LNCAP (cell line): Measurements from ENCODE around the gene CAND1.

ENCODE experiments used
- TF ChIP-seq, protein P1 (sequence below): fragments of 450-650 bp; IDR thresholded peaks from 2 replicates; pipeline ENCODE4 v1.5.1; 2017; ENCODE audit warnings: mild to moderate bottlenecking

CAND1 gene

DNA sequence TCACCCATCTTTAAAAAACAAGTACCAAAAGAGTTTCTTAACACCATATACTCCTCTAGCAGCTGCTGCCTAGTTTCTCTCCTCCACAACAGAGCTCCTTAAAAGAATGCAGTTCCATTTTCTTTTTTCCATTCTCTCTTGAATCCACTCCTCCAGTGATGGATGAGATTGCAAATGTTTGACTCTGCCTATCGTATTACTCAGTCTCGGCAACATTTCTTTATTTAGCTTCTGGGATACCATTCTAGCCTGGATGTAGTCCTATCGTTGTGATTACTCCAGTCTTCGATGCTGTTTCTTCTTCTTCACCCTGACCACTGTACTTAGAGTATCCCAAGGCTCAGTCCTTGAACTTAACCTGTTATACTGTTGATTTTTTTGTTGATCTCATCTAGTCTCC lies 30.8 kb downstream of the CAND1 start:
- TF ChIP-seq, protein P1, sequence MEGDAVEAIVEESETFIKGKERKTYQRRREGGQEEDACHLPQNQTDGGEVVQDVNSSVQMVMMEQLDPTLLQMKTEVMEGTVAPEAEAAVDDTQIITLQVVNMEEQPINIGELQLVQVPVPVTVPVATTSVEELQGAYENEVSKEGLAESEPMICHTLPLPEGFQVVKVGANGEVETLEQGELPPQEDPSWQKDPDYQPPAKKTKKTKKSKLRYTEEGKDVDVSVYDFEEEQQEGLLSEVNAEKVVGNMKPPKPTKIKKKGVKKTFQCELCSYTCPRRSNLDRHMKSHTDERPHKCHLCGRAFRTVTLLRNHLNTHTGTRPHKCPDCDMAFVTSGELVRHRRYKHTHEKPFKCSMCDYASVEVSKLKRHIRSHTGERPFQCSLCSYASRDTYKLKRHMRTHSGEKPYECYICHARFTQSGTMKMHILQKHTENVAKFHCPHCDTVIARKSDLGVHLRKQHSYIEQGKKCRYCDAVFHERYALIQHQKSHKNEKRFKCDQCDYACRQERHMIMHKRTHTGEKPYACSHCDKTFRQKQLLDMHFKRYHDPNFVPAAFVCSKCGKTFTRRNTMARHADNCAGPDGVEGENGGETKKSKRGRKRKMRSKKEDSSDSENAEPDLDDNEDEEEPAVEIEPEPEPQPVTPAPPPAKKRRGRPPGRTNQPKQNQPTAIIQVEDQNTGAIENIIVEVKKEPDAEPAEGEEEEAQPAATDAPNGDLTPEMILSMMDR, result no peak

DNA sequence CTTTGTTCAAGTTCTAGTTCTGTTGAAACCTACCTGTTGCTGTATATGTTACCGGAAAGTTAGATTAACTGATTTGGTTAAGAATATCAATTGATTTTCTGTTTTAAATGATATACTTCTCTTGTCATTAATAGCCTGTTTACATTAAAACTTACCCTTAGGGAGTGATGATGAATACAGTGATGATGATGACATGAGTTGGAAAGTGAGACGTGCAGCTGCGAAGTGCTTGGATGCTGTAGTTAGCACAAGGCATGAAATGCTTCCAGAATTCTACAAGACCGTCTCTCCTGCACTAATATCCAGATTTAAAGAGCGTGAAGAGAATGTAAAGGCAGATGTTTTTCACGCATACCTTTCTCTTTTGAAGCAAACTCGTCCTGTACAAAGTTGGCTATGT lies 33.0 kb downstream of the CAND1 start:
- TF ChIP-seq, protein P1, result no peak

DNA sequence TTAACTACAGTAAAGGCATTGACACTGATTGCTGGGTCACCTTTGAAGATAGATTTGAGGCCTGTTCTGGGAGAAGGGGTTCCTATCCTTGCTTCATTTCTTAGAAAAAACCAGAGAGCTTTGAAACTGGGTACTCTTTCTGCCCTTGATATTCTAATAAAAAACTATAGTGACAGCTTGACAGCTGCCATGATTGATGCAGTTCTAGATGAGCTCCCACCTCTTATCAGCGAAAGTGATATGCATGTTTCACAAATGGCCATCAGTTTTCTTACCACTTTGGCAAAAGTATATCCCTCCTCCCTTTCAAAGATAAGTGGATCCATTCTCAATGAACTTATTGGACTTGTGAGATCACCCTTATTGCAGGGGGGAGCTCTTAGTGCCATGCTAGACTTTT lies 36.4 kb downstream of the CAND1 start:
- TF ChIP-seq, protein P1, result no peak

DNA sequence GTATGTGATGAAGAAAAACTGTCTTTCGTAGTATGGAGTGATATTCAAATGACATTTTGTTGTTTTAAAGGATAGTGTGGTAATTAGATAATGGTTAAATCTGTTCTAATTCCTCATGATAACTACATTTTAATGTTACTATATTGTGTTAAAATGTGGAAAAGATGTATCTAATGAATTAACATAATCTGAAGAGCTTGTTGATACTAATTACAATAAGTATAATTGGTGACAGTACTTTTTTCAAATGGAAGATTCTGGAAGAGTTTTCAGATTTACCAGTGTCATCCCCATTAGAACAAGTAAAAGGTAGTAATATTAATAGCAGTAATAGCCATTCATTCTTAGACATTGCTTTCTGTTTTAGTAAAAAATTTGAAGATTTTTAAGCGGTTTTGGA lies 37.6 kb downstream of the CAND1 start:
- TF ChIP-seq, protein P1, result no peak

DNA sequence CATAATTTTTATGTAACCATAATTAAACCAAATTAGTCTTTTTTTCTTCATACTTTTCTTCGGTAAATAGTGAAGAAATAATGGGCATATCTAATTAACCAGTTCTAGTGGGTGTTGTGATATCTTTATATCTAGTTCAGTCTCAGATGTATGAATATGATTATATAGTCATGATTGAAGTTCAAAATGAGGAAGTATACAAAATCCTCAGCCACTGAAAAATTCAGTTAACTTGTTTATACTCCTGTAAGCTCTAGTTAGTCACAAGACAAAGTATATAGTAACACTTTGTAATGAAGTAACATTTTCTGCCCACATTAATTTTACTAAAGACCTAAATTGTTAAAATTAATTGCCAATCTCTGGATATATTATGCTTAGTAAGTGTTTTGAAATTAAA lies 46.5 kb downstream of the CAND1 start:
- TF ChIP-seq, protein P1, result no peak

DNA sequence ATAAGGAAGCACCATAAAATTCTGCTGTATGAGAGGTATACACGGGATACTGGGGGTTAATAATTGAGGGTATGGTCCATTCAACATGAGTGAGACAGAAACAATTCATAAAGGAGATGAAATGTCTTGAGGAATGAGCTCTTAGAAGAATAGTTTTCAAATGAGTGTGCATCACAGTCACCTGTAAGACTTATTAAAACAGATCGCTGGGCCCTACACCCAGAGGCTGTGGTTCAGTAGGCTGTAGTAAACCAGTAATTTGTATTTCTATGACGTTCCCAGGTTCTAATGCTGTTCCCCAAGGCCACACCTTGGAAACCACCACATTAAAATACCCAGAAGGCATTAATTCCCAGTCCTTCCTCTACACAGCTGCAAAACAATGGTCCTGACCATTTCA lies 49.6 kb downstream of the CAND1 start:
- TF ChIP-seq, protein P1, result no peak

DNA sequence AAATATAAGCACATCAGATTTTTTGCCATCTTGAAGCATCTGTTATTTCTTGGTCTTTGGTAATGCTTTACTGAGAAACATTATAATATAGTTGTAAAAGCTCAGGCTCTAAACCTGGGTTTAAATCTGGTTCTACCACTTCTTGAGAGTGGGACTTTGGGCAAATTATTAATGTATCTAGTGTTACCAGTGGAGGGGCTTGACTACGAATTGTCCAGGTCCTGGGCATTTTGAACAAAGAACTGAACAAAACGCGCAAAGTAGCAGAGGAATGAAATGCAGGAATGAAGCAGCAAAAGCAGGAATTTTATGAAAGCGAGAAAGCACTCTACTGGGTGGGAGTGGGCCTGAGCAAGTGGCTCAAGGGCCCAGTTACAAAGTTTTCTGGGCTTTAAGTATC lies 50.8 kb downstream of the CAND1 start:
- TF ChIP-seq, protein P1, result no peak

DNA sequence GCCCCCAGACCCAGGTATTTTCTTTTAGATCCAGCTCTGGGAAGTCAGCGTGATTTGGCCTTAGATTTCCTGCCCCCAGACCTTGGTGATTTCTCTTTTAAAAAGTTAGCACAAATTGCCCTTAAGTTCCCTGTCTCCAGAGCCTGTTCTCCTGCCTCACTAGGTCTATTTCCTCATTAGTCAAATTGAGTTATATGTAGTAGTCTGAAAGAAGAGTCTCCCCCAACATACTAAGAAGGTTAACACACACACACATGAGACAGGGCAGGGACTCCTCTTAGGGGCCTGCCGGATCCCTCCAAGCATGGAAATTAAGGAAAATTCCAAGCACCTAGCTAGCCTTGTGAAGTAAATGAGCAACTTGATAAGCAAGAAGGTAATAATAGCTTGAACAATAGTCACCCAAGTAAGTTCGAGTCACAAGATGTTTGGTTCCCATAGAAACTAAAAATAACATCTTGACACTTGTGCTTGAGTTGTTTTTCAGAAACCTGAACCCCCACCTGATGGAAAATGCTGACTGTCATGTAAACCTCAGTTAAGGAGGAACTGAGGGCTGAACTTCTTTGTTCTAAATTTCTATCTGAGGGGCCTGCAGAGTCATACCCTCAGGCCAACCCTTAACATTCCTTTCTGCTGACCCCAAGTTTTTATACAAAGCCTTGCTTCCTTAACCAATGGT lies 51.6 kb downstream of the CAND1 start:
- TF ChIP-seq, protein P1, result no peak
